NCI-H2196 (cell line): Measurements from ENCODE around the gene G6PC3.

ENCODE experiments used
- DNase-seq: peaks from one replicate; lab custom pipeline; 2025; ENCODE audit not compliant: unreplicated experiment; lab: John Stamatoyannopoulos, UW

The G6PC3 gene

DNA sequence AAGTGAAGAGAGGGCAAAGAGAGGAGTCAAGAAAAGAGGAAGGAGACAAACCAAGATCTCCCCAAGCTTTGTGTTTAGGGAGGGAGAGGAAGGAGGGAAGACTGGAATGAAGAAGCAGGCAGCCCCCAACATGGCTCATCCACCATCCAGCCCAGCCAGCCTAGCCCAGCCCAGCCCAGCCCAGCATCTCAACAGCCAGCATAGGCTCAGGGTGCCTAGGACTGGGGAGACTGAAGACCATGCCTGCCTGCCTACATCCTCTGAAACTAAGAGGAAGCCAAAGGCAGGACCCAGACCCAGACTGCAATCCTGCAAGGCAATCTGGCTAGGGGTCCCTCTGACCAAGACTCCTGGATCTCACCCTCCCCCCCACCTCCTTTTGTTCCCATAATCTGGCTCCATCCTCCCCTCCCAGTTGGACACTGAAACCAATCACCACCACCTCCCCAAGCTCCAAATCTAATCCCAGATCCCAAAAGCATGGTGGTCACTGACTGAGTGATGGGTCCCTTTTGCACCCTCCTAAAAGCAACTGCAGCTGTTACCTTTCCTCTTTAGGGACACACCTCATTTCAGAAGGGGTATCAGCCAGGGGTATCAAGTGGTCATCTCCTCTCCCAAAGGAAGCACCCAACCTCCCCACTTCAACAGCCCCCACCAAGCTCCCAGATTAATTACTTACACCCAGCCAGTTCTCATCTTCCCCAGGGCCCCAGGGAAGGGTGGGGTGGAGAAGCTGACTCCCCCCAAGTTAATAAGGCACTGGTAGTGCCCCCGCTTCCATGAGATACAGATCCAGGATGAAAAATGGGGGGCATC, 51.7 kb downstream of the G6PC3 start:
- no peak for DNase-seq

DNA sequence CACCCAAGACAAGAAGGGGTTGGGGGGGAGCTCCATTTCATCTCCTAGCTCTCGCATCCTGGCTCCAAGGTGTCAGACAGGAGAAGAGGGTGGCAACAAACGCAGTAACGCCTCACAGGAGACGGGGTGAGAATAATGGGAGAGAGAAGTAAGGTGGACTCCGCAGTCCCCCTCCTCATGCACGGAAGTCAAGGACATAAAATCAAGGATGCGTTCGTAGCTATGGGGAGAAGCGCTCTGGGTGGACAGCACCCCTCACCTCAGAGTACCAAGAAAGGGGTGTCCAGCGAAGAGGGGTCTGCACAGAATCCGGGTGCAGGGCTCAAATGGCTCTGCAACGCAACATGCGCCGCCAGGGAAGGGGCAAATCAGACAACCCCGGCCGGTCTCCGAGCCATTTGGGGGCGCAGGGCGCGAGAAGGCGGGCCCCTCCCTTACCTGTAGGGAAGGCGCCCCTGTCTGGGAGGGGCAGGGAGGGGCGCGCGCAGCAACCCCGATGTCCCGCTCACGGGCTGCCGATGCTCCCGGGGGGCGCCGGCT, 52.4 kb downstream of the G6PC3 start:
- DNase-seq: no peak

DNA sequence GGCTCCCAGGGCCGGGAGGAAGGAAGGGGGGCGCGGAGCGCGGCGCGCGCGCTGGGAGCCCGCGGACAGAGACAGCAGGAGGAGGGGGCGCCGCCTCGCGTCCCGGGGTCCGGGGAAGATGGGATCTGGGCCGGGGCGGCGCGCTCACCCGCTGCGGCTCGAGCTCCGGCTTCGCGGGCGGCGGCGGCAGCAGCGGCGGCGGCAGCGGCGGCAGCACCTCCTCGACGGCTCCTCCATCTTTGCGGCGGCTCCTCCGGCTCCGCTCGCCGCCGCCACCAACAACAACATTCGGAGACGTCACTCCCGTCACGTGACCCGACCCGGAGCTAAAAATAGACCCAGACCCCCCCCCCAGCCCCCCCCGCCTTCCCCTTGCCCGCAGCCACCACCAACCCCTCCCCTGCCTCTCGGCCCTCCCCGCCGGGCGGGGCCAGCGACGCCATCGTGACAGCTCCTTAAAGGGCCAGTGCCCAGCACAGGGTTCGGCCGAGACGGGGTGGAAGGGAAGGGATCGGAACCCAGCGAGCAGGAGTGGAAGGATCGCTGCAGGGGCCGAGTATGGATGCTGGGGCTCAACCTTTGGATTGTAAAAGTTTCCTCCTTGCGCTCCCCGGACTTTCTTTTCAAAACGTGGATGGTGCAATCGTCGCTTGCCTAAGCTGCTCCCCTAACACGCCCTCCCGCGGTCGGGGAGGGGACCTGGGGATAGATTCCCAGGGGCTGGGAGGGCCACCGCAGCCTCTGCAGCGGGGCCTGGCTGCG, 53.0 kb downstream of the G6PC3 start, which contains the start of gene HDAC5:
TSS of gene HDAC5 (minus strand) at position 286 of the 762 bp plus-strand sequence. CDS start 6,126 bp downstream, outside the sequence.
- peak; percentile 94 for DNase-seq

DNA sequence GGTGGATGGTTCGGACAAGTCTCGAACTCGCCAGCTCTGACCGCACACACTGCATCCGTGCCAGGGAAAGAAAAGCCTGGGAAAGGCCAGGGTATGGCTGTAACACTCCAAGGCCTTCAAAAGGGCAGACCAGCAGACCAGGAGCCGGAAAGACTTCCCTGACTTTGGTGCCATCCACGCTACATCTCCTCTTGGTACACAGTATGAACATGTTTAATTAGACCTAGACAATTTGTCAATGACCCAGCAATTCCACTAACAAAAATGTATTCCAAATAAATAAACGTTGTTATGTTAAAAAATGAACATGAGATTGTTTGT, 53.5 kb downstream of the G6PC3 start:
- DNase-seq: no peak
